GM12878 (cell line): ENCODE results near the gene SELENOP. TPM values are rescaled to one million over a fixed set of nuclear protein-coding genes. Genes with fewer than 3 reads are reported as not detected.

Experiments
- ATAC-seq: fragments of 200-7000 bp; cut with Tn5 transposase; 3 replicates; pipeline ENCODE4 v1.9.1; 2020; ENCODE audit warnings: mild to moderate bottlenecking, moderate library complexity
- BruUV-seq: library from RNA; stranded (reverse); fragments of 400-500 nt; replicated peaks from 2 replicates; lab custom pipeline; 2021; lab: Mats Ljungman, UMichigan
- CTCF ChIA-PET: fragments of 300-600 bp; sonication (Branson Sonifier 250); formaldehyde crosslinking; extraction: SDS; loops from one replicate; lab custom pipeline; 2021; ENCODE audit warnings: inconsistent platforms; lab: Yijun Ruan, JAX
- POLR2A ChIA-PET: fragments of 350-600 bp; formaldehyde crosslinking; extraction: SDS; loops from one replicate; lab custom pipeline; 2021; ENCODE audit warnings: inconsistent platforms; lab: Charles Lee
- RAD21 ChIA-PET: fragments of 300-600 bp; sonication (Branson Sonifier 250); formaldehyde crosslinking; loops from one replicate; lab custom pipeline; 2023; ENCODE audit warnings: antibody characterized with exemption; ENCODE audit not compliant: unreplicated experiment; lab: Charles Lee
- SMC1A ChIA-PET: fragments of 300-600 bp; sonication (Branson Sonifier 250); formaldehyde crosslinking; loops from one replicate; lab custom pipeline; 2023; ENCODE audit not compliant: unreplicated experiment, uncharacterized antibody; lab: Charles Lee
- DNase-seq: peaks from one replicate; pipeline ENCODE4 v3.0.0-alpha.2; 2011; ENCODE audit warnings: low read depth, low spot score
- FAIRE-seq: peaks from 3 replicates; lab custom pipeline; 2011; peaks lifted over from hg19 to GRCh38; lab: Jason Lieb, UNC
- H2AFZ ChIP-seq: 2 replicates; pipeline ENCODE4 v1.6.0; 2011; ENCODE audit warnings: low read depth, low read length, control low read depth; ENCODE audit not compliant: control insufficient read depth
- H3K27ac ChIP-seq: 2 replicates; pipeline ENCODE4 v1.5.1; 2011; ENCODE audit warnings: control low read depth; ENCODE audit not compliant: control insufficient read depth, insufficient read depth
- H3K27me3 ChIP-seq, 2 experiments: replicated peaks in 1 of 2; 2 replicates each; pipeline versions ENCODE4 v1.6.0 to v1.6.1; 2011; ENCODE audit warnings: low read length in 1 of 2; ENCODE audit not compliant: control insufficient read depth in 2 of 2, insufficient read depth in 2 of 2
- H3K36me3 ChIP-seq, 2 experiments: 2 replicates each; pipeline ENCODE4 v1.5.1; 2011; ENCODE audit warnings: low read length in 1 of 2; ENCODE audit not compliant: control insufficient read depth in 2 of 2, insufficient read depth in 2 of 2
- H3K4me1 ChIP-seq: 2 replicates; pipeline ENCODE4 v1.6.1; 2011; ENCODE audit warnings: mild to moderate bottlenecking, low read length, moderate library complexity, mixed read lengths; ENCODE audit not compliant: control insufficient read depth, insufficient read depth
- H3K4me2 ChIP-seq: 2 replicates; pipeline ENCODE4 v1.6.0; 2011; ENCODE audit warnings: control low read depth; ENCODE audit not compliant: control insufficient read depth, insufficient read depth
- H3K4me3 ChIP-seq: fragments of 200-600 bp; sonication (generic); 2 replicates; pipeline ENCODE4 v1.5.1; 2016
- H3K79me2 ChIP-seq: 2 replicates; pipeline ENCODE4 v1.6.0; 2011; ENCODE audit warnings: low read length; ENCODE audit not compliant: control insufficient read depth, insufficient read depth
- H3K9ac ChIP-seq: 2 replicates; pipeline ENCODE4 v1.8.0; 2011; ENCODE audit warnings: low read length, control low read depth, mixed read lengths; ENCODE audit not compliant: control insufficient read depth, insufficient read depth
- H3K9me3 ChIP-seq: replicated peaks from 3 replicates; pipeline ENCODE4 v1.5.1; 2011; ENCODE audit warnings: mild to moderate bottlenecking, low read length; ENCODE audit not compliant: control insufficient read depth, insufficient read depth
- H4K20me1 ChIP-seq: 2 replicates; pipeline ENCODE4 v1.6.0; 2011; ENCODE audit not compliant: control insufficient read depth, insufficient read depth
- CBX3 ChIP-seq: fragments of 200-600 bp; sonication (generic); IDR thresholded peaks from 2 replicates; pipeline ENCODE4 v1.6.1; 2016; ENCODE audit warnings: low read depth, borderline replicate concordance
- EGR1 ChIP-seq, 2 experiments: IDR thresholded peaks; 1 replicate in 1 of 2; 2 replicates in 1 of 2; pipeline ENCODE4 v1.6.1; 2011 to 2012; ENCODE audit warnings: low read depth in 2 of 2, low read length in 2 of 2, borderline replicate concordance in 1 of 2, mild to moderate bottlenecking in 1 of 2, moderate library complexity in 1 of 2
- FOXK2 ChIP-seq: fragments of 450-650 bp; IDR thresholded peaks from 2 replicates; pipeline ENCODE4 v1.6.1; 2017; ENCODE audit warnings: mild to moderate bottlenecking, moderate library complexity
- JUND ChIP-seq: IDR thresholded peaks from 2 replicates; pipeline ENCODE4 v1.6.1; 2012; ENCODE audit warnings: low read depth, mild to moderate bottlenecking, low read length, improper control_type of control experiment, moderate library complexity
- MEF2A ChIP-seq: IDR thresholded peaks from 2 replicates; pipeline ENCODE4 v1.6.1; 2011; ENCODE audit warnings: low read depth, mild to moderate bottlenecking, low read length, moderate library complexity; ENCODE audit not compliant: insufficient read depth
- MTA2 ChIP-seq: fragments of 450-650 bp; IDR thresholded peaks from 2 replicates; pipeline ENCODE4 v1.6.1; 2016; ENCODE audit warnings: low read depth, mild to moderate bottlenecking, moderate library complexity
- MTA3 ChIP-seq: IDR thresholded peaks from 2 replicates; pipeline ENCODE4 v1.6.1; 2012; ENCODE audit warnings: low read length, inconsistent platforms, borderline replicate concordance
- MXI1 ChIP-seq: fragments of 150-350 bp; IDR thresholded peaks from 2 replicates; pipeline ENCODE4 v1.6.1; 2011; ENCODE audit warnings: low read depth, mild to moderate bottlenecking, inconsistent platforms, low read length, improper control_type of control experiment
- NFIC ChIP-seq: IDR thresholded peaks from 2 replicates; pipeline ENCODE4 v1.6.1; 2012; ENCODE audit warnings: low read depth, mild to moderate bottlenecking, inconsistent platforms, low read length, moderate library complexity
- PML ChIP-seq: IDR thresholded peaks from 2 replicates; pipeline ENCODE4 v1.6.1; 2012; ENCODE audit warnings: low read length, inconsistent platforms
- RELB ChIP-seq: fragments of 450-650 bp; IDR thresholded peaks from 2 replicates; pipeline ENCODE4 v1.6.1; 2017; ENCODE audit warnings: low read depth, mild to moderate bottlenecking, moderate library complexity
- SMAD1 ChIP-seq: fragments of 450-650 bp; IDR thresholded peaks from 2 replicates; pipeline ENCODE4 v1.6.1; 2018; ENCODE audit warnings: mild to moderate bottlenecking, low read depth; ENCODE audit not compliant: partially characterized antibody
- SPI1 ChIP-seq: IDR thresholded peaks from 2 replicates; pipeline ENCODE4 v1.6.1; 2011; ENCODE audit warnings: low read depth, mild to moderate bottlenecking, low read length, moderate library complexity, borderline replicate concordance; ENCODE audit not compliant: insufficient read depth
- YBX1 ChIP-seq: fragments of 450-650 bp; IDR thresholded peaks from 2 replicates; pipeline ENCODE4 v1.6.1; 2016; ENCODE audit warnings: antibody characterized with exemption
- ZNF592 ChIP-seq: fragments of 450-650 bp; IDR thresholded peaks from 2 replicates; pipeline ENCODE4 v1.6.1; 2017; ENCODE audit warnings: mild to moderate bottlenecking, moderate library complexity
- WGBS: methylation state at CpG from one replicate; pipeline ENCODE4 v1.1.6; 2016; ENCODE audit warnings: low lambda C conversion rate; ENCODE audit not compliant: insufficient replicate concordance, insufficient coverage; ENCODE audit errors: missing lambda C conversion rate; 5-methylcytosine and 5-hydroxymethylcytosine counted together
- in situ Hi-C: fragments of 300-500 bp; cut with MboI; formaldehyde crosslinking; loops from 9 replicates; pipeline ENCODE4 v1.14.3; 2018; ENCODE audit warnings: mixed read lengths
- intact Hi-C: fragments of 100-400 bp; cut with micrococcal nuclease; formaldehyde crosslinking; loops from one replicate; pipeline ENCODE4 v1.14.2; 2022; ENCODE audit not compliant: unreplicated experiment
- polyA plus RNA-seq, 11 experiments: library from polyadenylated mRNA; depleted of rRNA in 4 of 11; unstranded in 6 of 11; stranded (reverse) in 5 of 11; fragments of >200 nt; fragmentation: Nextera tagmentation in 4 of 11; fragmentation: Illumina TruSeq in 1 of 11; extraction: Ambion mirVana in 4 of 11; extraction: Trizol in 1 of 11; gene quantifications; 1 replicate in 1 of 11; 2 replicates in 10 of 11; pipeline versions ENCODE4 v1.2.1 to v1.2.3, GENCODE V29; 2011 to 2016; ENCODE audit warnings: inconsistent platforms in 2 of 11, missing spikeins in 2 of 11, low read depth in 1 of 11
- total RNA-seq, 4 experiments: library from RNA; depleted of rRNA in 3 of 4; stranded (reverse); fragments of >200 nt in 3 of 4; fragmentation: Illumina TruSeq in 1 of 4; extraction: Trizol in 1 of 4; gene quantifications; 2 replicates each; pipeline versions ENCODE4 v1.2.1 to v1.2.3, GENCODE V29; 2013 to 2021

Gene SELENOP
- total and polyA plus RNA-seq, 10 of the 15 experiments (the other 5 are each of a cell fraction or from before 2014, with no cell fraction given), result 0.08 to 5.1 (median 0.88) TPM; not detected in 3

- TF ChIP-seq PML (no peak), CBX3 (no peak)
Observed at GRCh38 chr5:42759456-42759855, 52.2 kb downstream of the SELENOP start (continued).

- H3K9me3 ChIP-seq, result no peaks in the 10 kb centered on the region
- intact Hi-C loops, result no loop called here
- RAD21 ChIA-PET, result interaction anchor here (0.8 to 1.0 kb wide), 2 partner anchors 129 to 133 kb away, joined by 4 read pairs; no protein-coding TSS in a partner anchor
- no peaks in the 10 kb centered on the region for H3K79me2 ChIP-seq
- CTCF ChIA-PET, result interaction anchor here (1.6 to 2.6 kb wide), 3 partner anchors 11 to 334 kb away, joined by 6 to 7 read pairs (median 7); partner anchors contain the start of gene GHR
- H4K20me1 ChIP-seq, result no peaks in the 10 kb centered on the region
- peak within 1 kb of the TSS; percentile 66 for H3K9ac ChIP-seq
- POLR2A ChIA-PET, result no interaction called here
- H3K4me1 ChIP-seq, result no peaks in the 10 kb centered on the region
- DNase-seq (no peak), FAIRE-seq (peak; percentile 78), ATAC-seq (peak; percentile 45; the same call in 2 of the 3 replicates)
- H3K27ac ChIP-seq, result peak within 1 kb of the TSS; percentile 61
- H3K36me3 ChIP-seq, result no peaks in the 10 kb centered on the region; a peak in 1 of 4 replicates
- no TSS peak for BruUV-seq
- SMC1A ChIA-PET, result interaction anchor here (1.0 kb wide), 1 partner anchor 10 kb away, joined by 3 read pairs; no protein-coding TSS in a partner anchor
- 1% methylated on average over 35 of the region's 35 CpGs for WGBS
- H2AFZ ChIP-seq, result peak within 1 kb of the TSS; percentile 57
- H3K27me3 ChIP-seq, result no peaks in the 10 kb centered on the region
- in situ Hi-C loops, result no loop called here
- H3K4me3 ChIP-seq, result peak within 1 kb of the TSS; percentile 84
- H3K4me2 ChIP-seq, result peak within 1 kb of the TSS; percentile 61
- TF ChIP-seq YBX1 (no peak), PML (peak; percentile 70; the same call in 1 of the 2 replicates), SMAD1 (no peak), FOXK2 (no peak), MEF2A (no peak), MTA2 (no peak), ZNF592 (no peak), NFIC (peak; percentile 43; the same call in 1 of the 2 replicates), MTA3 (peak; percentile 26; the same call in 1 of the 2 replicates), EGR1 (IDR thresholded peaks at IDR 0.05; ENCODE audit: borderline replicate concordance in 1 of 2, low read depth in 2 of 2, low read length in 2 of 2) (peak in 1 of 2 experiments; percentile 28; a peak in 2 of 3 replicates), MXI1 (no peak), RELB (no peak), JUND (no peak), SPI1 (peak; percentile 46; the same call in 1 of the 2 replicates)
Observed at GRCh38 chr5:42756606-42757601, 54.8 kb downstream of the SELENOP start, which contains the start of gene CCDC152. Gene CCDC152, plus strand, starts transcription at chr5:42756818. Its CDS starts 2,304 bp downstream, at chr5:42759122.
